ENCODE data around the gene AMTN. TPM values are rescaled to one million over a fixed set of nuclear protein-coding genes. Genes with fewer than 3 reads are reported as not detected.

Gene AMTN, protein sequence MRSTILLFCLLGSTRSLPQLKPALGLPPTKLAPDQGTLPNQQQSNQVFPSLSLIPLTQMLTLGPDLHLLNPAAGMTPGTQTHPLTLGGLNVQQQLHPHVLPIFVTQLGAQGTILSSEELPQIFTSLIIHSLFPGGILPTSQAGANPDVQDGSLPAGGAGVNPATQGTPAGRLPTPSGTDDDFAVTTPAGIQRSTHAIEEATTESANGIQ
- total RNA-seq (2014; rRNA removed) (0.40 TPM in 1 of 2 replicates, not detected in the other), Bru-seq, nascent RNA (not detected), BruChase-seq, experiment 1, labeled RNA remaining after a 6-hour chase (percentile 9 among the genes with signal in this experiment), BruChase-seq, experiment 2, labeled RNA remaining after a 2-hour chase (not detected)
- long read RNA-seq, result 0 reads

DNA sequence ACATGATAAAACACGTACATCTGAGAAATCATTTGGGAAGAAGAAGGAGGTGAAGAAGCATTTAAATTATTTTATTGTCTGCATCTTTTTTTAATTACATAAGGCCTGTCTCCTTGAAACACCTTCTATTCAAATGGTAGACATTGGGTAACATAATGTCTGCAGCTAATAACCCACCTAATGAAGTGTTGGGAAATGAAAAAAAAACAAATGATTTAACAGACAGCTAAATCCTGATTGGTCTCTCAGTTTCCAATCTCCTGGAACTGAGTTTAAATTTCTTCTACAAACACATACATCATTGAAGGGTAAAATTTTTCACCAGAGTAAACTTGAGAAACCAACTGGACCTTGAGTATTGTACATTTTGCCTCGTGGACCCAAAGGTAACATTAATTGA lies at the start of gene AMTN:
Gene AMTN (plus strand): TSS at position 301 of the 400 bp plus-strand sequence. CDS start 209 bp downstream, outside the sequence.
- no peaks in the 10 kb centered on the region for H3K36me3 ChIP-seq (ENCODE audit: low read depth, low read length)
- no peak within 1 kb of the TSS for H3K4me3 ChIP-seq (ENCODE audit: low read length)
- TF ChIP-seq EZH2 (IDR thresholded peaks at IDR 0.05; ENCODE audit: low read length, unreplicated experiment) (no peak), EZH2phosphoT487 (IDR thresholded peaks at IDR 0.05; ENCODE audit: borderline replicate concordance, low read length) (no peak)
- TF ChIP-seq, protein P1, sequence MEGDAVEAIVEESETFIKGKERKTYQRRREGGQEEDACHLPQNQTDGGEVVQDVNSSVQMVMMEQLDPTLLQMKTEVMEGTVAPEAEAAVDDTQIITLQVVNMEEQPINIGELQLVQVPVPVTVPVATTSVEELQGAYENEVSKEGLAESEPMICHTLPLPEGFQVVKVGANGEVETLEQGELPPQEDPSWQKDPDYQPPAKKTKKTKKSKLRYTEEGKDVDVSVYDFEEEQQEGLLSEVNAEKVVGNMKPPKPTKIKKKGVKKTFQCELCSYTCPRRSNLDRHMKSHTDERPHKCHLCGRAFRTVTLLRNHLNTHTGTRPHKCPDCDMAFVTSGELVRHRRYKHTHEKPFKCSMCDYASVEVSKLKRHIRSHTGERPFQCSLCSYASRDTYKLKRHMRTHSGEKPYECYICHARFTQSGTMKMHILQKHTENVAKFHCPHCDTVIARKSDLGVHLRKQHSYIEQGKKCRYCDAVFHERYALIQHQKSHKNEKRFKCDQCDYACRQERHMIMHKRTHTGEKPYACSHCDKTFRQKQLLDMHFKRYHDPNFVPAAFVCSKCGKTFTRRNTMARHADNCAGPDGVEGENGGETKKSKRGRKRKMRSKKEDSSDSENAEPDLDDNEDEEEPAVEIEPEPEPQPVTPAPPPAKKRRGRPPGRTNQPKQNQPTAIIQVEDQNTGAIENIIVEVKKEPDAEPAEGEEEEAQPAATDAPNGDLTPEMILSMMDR (conservative IDR thresholded peaks at IDR 0.05; ENCODE audit: low read depth, low read length), result no peak
- H2AFZ ChIP-seq (ENCODE audit: low read length), result no peak within 1 kb of the TSS
- no peaks in the 10 kb centered on the region for H3K9me2 ChIP-seq (replicated peaks; ENCODE audit: low read length)
- CTCF ChIA-PET, result no interaction called here
- POLR2A ChIA-PET (ENCODE audit: unreplicated experiment), result no interaction called here
- ATAC-seq (no peak), DNase-seq (no peak)
- no peak within 1 kb of the TSS for H3K9ac ChIP-seq (ENCODE audit: low read length)
- no peaks in the 10 kb centered on the region for H3F3A ChIP-seq (ENCODE audit: low read length, unreplicated experiment)
- H3K27me3 ChIP-seq (ENCODE audit: low read length), result peaks cover 5% of the 10 kb centered on the region; the same call in 1 of the 2 replicates
- no TSS peak for BruUV-seq (replicated peaks)
- no peaks in the 10 kb centered on the region for H3K9me3 ChIP-seq (ENCODE audit: low read length)
- peaks cover 23% of the 10 kb centered on the region for H3K4me1 ChIP-seq (ENCODE audit: insufficient read depth, low read length)
- intact Hi-C loops (cut with micrococcal nuclease), result no loop called here
- no peak within 1 kb of the TSS for H3K27ac ChIP-seq (ENCODE audit: low read length)
- no peaks in the 10 kb centered on the region for H3K79me2 ChIP-seq (ENCODE audit: low read length)
- H4K20me1 ChIP-seq (ENCODE audit: low read length), result no peaks in the 10 kb centered on the region
- H3K4me2 ChIP-seq (ENCODE audit: low read length), result no peak within 1 kb of the TSS

DNA sequence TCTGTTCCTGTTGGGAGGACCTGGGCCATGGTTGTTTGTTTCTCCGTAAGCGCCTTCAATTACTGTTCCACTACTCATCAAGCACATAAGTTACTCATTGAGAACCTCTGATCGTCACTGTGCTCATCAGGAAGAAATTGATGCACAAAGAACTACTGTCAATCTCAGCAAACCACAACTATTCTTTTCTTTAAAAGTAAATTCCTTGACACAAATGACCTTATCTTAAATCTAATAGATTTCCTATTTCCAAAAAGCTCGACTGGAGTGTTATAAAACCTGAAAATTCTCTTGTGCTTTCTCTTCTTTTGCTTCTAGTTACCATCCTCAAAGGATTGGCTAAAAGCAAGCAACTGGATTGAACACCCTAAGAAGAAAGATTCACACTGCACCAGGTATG lies 46.5 kb upstream of the AMTN start, which contains the start of gene MUC7:
Gene MUC7 (plus strand): TSS at position 301 of the 400 bp plus-strand sequence. CDS start 1,825 bp downstream, outside the sequence.
- H4K20me1 ChIP-seq (ENCODE audit: low read length), result no peaks in the 10 kb centered on the region
- peak; percentile 40 for DNase-seq
- H3K4me3 ChIP-seq (ENCODE audit: low read length), result no peak within 1 kb of the TSS
- H3K27me3 ChIP-seq (ENCODE audit: low read length), result no peaks in the 10 kb centered on the region
- H3K79me2 ChIP-seq (ENCODE audit: low read length), result no peaks in the 10 kb centered on the region
- intact Hi-C loops (cut with micrococcal nuclease), result no loop called here
- H3K36me3 ChIP-seq (ENCODE audit: low read depth, low read length), result no peaks in the 10 kb centered on the region
- CTCF ChIA-PET, result no interaction called here
- no TSS peak for BruUV-seq (replicated peaks)
- no peak within 1 kb of the TSS for H3K4me2 ChIP-seq (ENCODE audit: low read length)
- POLR2A ChIA-PET (ENCODE audit: unreplicated experiment), result no interaction called here
- H3K4me1 ChIP-seq (ENCODE audit: insufficient read depth, low read length), result peaks cover 15% of the 10 kb centered on the region
- H2AFZ ChIP-seq (ENCODE audit: low read length), result no peak within 1 kb of the TSS
- no peaks in the 10 kb centered on the region for H3K9me2 ChIP-seq (replicated peaks; ENCODE audit: low read length)
- no peaks in the 10 kb centered on the region for H3F3A ChIP-seq (ENCODE audit: low read length, unreplicated experiment)
- no peak within 1 kb of the TSS for H3K9ac ChIP-seq (ENCODE audit: low read length)
- H3K27ac ChIP-seq (ENCODE audit: low read length), result no peak within 1 kb of the TSS
- no peaks in the 10 kb centered on the region for H3K9me3 ChIP-seq (ENCODE audit: low read length)
- TF ChIP-seq EZH2phosphoT487 (IDR thresholded peaks at IDR 0.05; ENCODE audit: borderline replicate concordance, low read length), result no peak
- ATAC-seq, result no peak

DNA sequence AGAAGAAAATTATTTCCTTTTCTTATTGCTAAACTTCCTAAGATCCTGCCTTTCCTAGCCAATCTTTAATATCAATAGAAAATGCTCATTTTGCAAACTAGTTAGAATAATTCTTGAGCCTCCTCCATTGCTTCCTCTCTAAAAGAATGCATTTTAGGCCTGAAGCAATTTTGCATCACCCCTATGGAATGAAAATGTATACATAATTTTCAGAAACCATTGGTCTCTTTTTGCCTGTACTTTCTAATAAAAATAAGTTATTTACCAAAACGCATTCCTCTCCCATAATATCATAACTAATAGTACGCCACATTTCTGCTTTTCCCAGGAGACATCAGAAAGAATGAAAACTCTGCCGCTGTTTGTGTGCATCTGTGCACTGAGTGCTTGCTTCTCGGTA lies 44.7 kb upstream of the AMTN start:
- Histone ChIP-seq H3K4me2 (ENCODE audit: low read length) (peak overlapping the region; percentile 59), H3K79me2 (ENCODE audit: low read length) (no peaks in the 10 kb centered on the region), H3K36me3 (ENCODE audit: low read depth, low read length) (no peaks in the 10 kb centered on the region), H3K9me2 (replicated peaks; ENCODE audit: low read length) (no peaks in the 10 kb centered on the region), H3K9me3 (ENCODE audit: low read length) (no peaks in the 10 kb centered on the region), H3K27ac (ENCODE audit: low read length) (peak overlapping the region; percentile 16), H3K9ac (ENCODE audit: low read length) (no peak overlapping the region), H4K20me1 (ENCODE audit: low read length) (no peaks in the 10 kb centered on the region), H2AFZ (ENCODE audit: low read length) (peak overlapping the region; percentile 42), H3K27me3 (ENCODE audit: low read length) (peaks cover 5% of the 10 kb centered on the region), H3K4me3 (ENCODE audit: low read length) (peak overlapping the region; percentile 5; the same call in 1 of the 2 replicates), H3F3A (ENCODE audit: low read length, unreplicated experiment) (no peaks in the 10 kb centered on the region), H3K4me1 (ENCODE audit: insufficient read depth, low read length) (peaks cover 15% of the 10 kb centered on the region)
- POLR2A ChIA-PET (ENCODE audit: unreplicated experiment), result no interaction called here
- peak; percentile 71 for ATAC-seq
- CTCF ChIA-PET, result interaction anchor here (0.7 kb wide), 1 partner anchor 1867 kb away, joined by 3 read pairs; no protein-coding TSS in a partner anchor
- no TSS peak for BruUV-seq (replicated peaks)
- TF ChIP-seq EZH2phosphoT487 (IDR thresholded peaks at IDR 0.05; ENCODE audit: borderline replicate concordance, low read length) (no peak), EZH2 (IDR thresholded peaks at IDR 0.05; ENCODE audit: low read length, unreplicated experiment) (no peak)
- TF ChIP-seq, protein P1 (conservative IDR thresholded peaks at IDR 0.05; ENCODE audit: low read depth, low read length), result no peak
- intact Hi-C loops (cut with micrococcal nuclease), result no loop called here
- peak; percentile 78 for DNase-seq
